Measurements from ENCODE around the gene PDE7B. TPM values are rescaled to one million over a fixed set of nuclear protein-coding genes. Genes with fewer than 3 reads are reported as not detected.

PDE7B gene
- total and polyA plus RNA-seq, 2 of the 4 experiments (the other 2 are of a cell fraction): 7.8 to 12.4 TPM

DNA sequence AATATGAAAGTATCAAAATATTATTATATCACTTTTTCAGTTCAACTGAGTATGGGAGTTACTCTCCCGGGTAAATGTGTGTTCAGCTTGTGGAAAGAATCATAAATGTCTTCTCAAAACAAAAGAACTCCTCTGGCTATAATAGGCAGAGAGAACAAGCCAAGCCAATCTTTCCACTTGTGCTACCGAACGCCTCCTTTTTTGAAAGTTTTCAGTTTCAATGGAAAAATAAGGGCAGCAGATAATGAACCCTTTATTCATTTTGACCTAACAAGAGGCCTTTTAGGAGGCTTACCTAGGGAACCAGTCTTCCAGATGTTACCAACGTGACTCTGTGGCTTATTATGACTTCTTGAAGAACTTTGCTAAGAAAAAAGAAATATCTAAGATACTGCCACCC lies 67.5 kb downstream of the PDE7B start:
- ATAC-seq (ENCODE audit: low read depth) (no peak), DNase-seq (no peak)
- H3K18ac ChIP-seq (ENCODE audit: low read depth, low read length): peak overlapping the region; percentile 78; the same call in 1 of the 2 replicates
- no peak overlapping the region for H3K9ac ChIP-seq (ENCODE audit: low read depth, low read length)
- H3K56ac ChIP-seq (ENCODE audit: extremely low read depth, insufficient read depth, low read length): no peak overlapping the region
- intact Hi-C loops (cut with micrococcal nuclease): no loop called here
- no peak overlapping the region; the same call in 1 of the 2 replicates for H2BK120ac ChIP-seq (ENCODE audit: low read depth, low read length)
- H4K20me1 ChIP-seq (ENCODE audit: insufficient read depth, low read length): no peaks in the 10 kb centered on the region
- H3K79me1 ChIP-seq (ENCODE audit: low read depth in 1 of 2, low read length in 2 of 2): peaks cover 34 to 35% of the 10 kb centered on the region in 2 experiments
- WGBS, 2 experiments (ENCODE audit: extremely low coverage in 2 of 2, insufficient read length in 1 of 2): no CpG with 5 or more reads among the region's 4 CpGs
- dilution Hi-C loops (cut with HindIII; ENCODE audit: low sequenced_read_pairs, unreplicated experiment): no loop called here
- no peak overlapping the region for H2AK9ac ChIP-seq (replicated peaks; ENCODE audit: low read depth, low read length, poor library complexity)
- no peak overlapping the region; the same call in 1 of the 2 replicates for H3K14ac ChIP-seq (replicated peaks; ENCODE audit: low read depth, low read length)
- H3K27me3 ChIP-seq (ENCODE audit: control insufficient read depth, insufficient read depth, low read length): no peaks in the 10 kb centered on the region
- no peak overlapping the region for H3K4me3 ChIP-seq (ENCODE audit: insufficient read depth, low read depth, low read length)
- no peak overlapping the region for H4K8ac ChIP-seq (ENCODE audit: low read depth in 2 of 2, low read length in 2 of 2)
- H2AFZ ChIP-seq (replicated peaks; ENCODE audit: low read length, poor library complexity): no peak overlapping the region
- ChIA-PET POLR2A (ENCODE audit: unreplicated experiment) (no interaction called here), CTCF (no interaction called here)
- peak overlapping the region; percentile 36; the same call in 1 of the 2 replicates for H3K23ac ChIP-seq (ENCODE audit: low read depth, low read length)
- BruUV-seq (replicated peaks): no TSS peak
- peaks cover 3% of the 10 kb centered on the region; the same call in 1 of the 2 replicates for H3K9me1 ChIP-seq (ENCODE audit: insufficient read depth, low read length)
- no peak for TF ChIP-seq BHLHE40 (IDR thresholded peaks at IDR 0.05; ENCODE audit: low read depth, low read length)
- TF ChIP-seq FOS (IDR thresholded peaks at IDR 0.05; ENCODE audit: low read depth, low read length): no peak
- TF ChIP-seq CEBPB (IDR thresholded peaks at IDR 0.05; ENCODE audit: low read depth, low read length): no peak
- no peak for TF ChIP-seq MXI1 (IDR thresholded peaks at IDR 0.05; ENCODE audit: borderline replicate concordance, low read depth, low read length)
- TF ChIP-seq, protein P1, sequence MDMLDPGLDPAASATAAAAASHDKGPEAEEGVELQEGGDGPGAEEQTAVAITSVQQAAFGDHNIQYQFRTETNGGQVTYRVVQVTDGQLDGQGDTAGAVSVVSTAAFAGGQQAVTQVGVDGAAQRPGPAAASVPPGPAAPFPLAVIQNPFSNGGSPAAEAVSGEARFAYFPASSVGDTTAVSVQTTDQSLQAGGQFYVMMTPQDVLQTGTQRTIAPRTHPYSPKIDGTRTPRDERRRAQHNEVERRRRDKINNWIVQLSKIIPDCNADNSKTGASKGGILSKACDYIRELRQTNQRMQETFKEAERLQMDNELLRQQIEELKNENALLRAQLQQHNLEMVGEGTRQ (IDR thresholded peaks at IDR 0.05; ENCODE audit: low read depth, low read length): no peak
- no peak for TF ChIP-seq SMC3 (IDR thresholded peaks at IDR 0.05; ENCODE audit: low read depth, low read length)
- no peak for TF ChIP-seq POLR2A (IDR thresholded peaks at IDR 0.05; ENCODE audit: low read depth, low read length)
- TF ChIP-seq NFE2L2 (IDR thresholded peaks at IDR 0.05; ENCODE audit: low read depth, low read length): no peak
- TF ChIP-seq CHD1 (IDR thresholded peaks at IDR 0.05; ENCODE audit: low read depth, low read length): no peak
- no peak for TF ChIP-seq RFX5 (IDR thresholded peaks at IDR 0.05; ENCODE audit: low read depth, low read length)
- TF ChIP-seq RCOR1 (IDR thresholded peaks at IDR 0.05; ENCODE audit: insufficient replicate concordance, low read length): no peak
- TF ChIP-seq MAZ (IDR thresholded peaks at IDR 0.05; ENCODE audit: borderline replicate concordance, low read depth, low read length): no peak
- TF ChIP-seq, protein P2, sequence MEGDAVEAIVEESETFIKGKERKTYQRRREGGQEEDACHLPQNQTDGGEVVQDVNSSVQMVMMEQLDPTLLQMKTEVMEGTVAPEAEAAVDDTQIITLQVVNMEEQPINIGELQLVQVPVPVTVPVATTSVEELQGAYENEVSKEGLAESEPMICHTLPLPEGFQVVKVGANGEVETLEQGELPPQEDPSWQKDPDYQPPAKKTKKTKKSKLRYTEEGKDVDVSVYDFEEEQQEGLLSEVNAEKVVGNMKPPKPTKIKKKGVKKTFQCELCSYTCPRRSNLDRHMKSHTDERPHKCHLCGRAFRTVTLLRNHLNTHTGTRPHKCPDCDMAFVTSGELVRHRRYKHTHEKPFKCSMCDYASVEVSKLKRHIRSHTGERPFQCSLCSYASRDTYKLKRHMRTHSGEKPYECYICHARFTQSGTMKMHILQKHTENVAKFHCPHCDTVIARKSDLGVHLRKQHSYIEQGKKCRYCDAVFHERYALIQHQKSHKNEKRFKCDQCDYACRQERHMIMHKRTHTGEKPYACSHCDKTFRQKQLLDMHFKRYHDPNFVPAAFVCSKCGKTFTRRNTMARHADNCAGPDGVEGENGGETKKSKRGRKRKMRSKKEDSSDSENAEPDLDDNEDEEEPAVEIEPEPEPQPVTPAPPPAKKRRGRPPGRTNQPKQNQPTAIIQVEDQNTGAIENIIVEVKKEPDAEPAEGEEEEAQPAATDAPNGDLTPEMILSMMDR (conservative IDR thresholded peaks at IDR 0.05; ENCODE audit: low read depth, low read length): no peak
- TF ChIP-seq RAD21 (IDR thresholded peaks at IDR 0.05; ENCODE audit: low read length): no peak
- no peak for TF ChIP-seq MAFK (IDR thresholded peaks at IDR 0.05; ENCODE audit: low read depth, low read length)
- TF ChIP-seq, protein P3, sequence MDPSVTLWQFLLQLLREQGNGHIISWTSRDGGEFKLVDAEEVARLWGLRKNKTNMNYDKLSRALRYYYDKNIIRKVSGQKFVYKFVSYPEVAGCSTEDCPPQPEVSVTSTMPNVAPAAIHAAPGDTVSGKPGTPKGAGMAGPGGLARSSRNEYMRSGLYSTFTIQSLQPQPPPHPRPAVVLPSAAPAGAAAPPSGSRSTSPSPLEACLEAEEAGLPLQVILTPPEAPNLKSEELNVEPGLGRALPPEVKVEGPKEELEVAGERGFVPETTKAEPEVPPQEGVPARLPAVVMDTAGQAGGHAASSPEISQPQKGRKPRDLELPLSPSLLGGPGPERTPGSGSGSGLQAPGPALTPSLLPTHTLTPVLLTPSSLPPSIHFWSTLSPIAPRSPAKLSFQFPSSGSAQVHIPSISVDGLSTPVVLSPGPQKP (IDR thresholded peaks at IDR 0.05; ENCODE audit: borderline replicate concordance, low read depth, low read length): no peak
- in situ Hi-C loops (cut with MboI; ENCODE audit: low sequenced_read_pairs): no loop called here
- H3K36me3 ChIP-seq (ENCODE audit: control insufficient read depth, insufficient read depth, low read length): peaks cover 2% of the 10 kb centered on the region
- H2BK20ac ChIP-seq (ENCODE audit: low read depth, low read length): no peak overlapping the region
- no peaks in the 10 kb centered on the region for H3K9me3 ChIP-seq (ENCODE audit: control insufficient read depth, insufficient read depth, low read length)
- H3K4me2 ChIP-seq (ENCODE audit: low read depth, low read length): no peak overlapping the region
- H3K4me1 ChIP-seq (ENCODE audit: control insufficient read depth, insufficient read depth, low read length): peaks cover 11% of the 10 kb centered on the region
- peak overlapping the region; percentile 69; the same call in 1 of the 2 replicates for H4K5ac ChIP-seq (ENCODE audit: low read depth, low read length)
- H2AK5ac ChIP-seq (ENCODE audit: low read depth, low read length): no peak overlapping the region
- no peak overlapping the region for H3K27ac ChIP-seq (ENCODE audit: insufficient read depth, low read length)
- H4K91ac ChIP-seq (ENCODE audit: insufficient read depth, low read depth, low read length): no peak overlapping the region; the same call in 1 of the 2 replicates
- no peak overlapping the region for H3K4ac ChIP-seq (ENCODE audit: low read depth, low read length)
- no peak overlapping the region for H2BK5ac ChIP-seq (ENCODE audit: low read depth, low read length, poor library complexity, severe bottlenecking)
- 0 out of 3 replicates have a peak overlapping the region, but pooled peaks have one; percentile 25 for H2BK15ac ChIP-seq (ENCODE audit: low read depth, low read length)
